Smooth muscle cell (in vitro differentiated cells): Measurements from ENCODE around the gene FRMD3. TPM values are rescaled to one million over a fixed set of nuclear protein-coding genes. Genes with fewer than 3 reads are reported as not detected.

ENCODE experiments used
- DNase-seq: peaks from one replicate; lab custom pipeline; 2025; ENCODE audit not compliant: unreplicated experiment; lab: John Stamatoyannopoulos, UW
- H2AFZ ChIP-seq: fragments of 200-600 bp; sonication (generic); 2 replicates; pipeline ENCODE4 v1.6.0; 2016; ENCODE audit warnings: antibody characterized with exemption, low read depth, mild to moderate bottlenecking
- H3F3A ChIP-seq: fragments of 200-600 bp; sonication (generic); 2 replicates; pipeline ENCODE4 v1.6.0; 2017; ENCODE audit warnings: antibody characterized with exemption, low read depth
- H3K27ac ChIP-seq: fragments of 200-600 bp; sonication (generic); 2 replicates; pipeline ENCODE4 v1.5.1; 2016; ENCODE audit warnings: low read depth, mild to moderate bottlenecking
- H3K27me3 ChIP-seq: fragments of 200-600 bp; sonication (generic); 2 replicates; pipeline ENCODE4 v1.6.1; 2016; ENCODE audit warnings: low read depth, mild to moderate bottlenecking
- H3K36me3 ChIP-seq: fragments of 200-600 bp; sonication (generic); 2 replicates; pipeline ENCODE4 v1.5.1; 2016; ENCODE audit warnings: low read depth
- H3K4me1 ChIP-seq: fragments of 200-600 bp; sonication (generic); 2 replicates; pipeline ENCODE4 v1.5.1; 2016; ENCODE audit warnings: low read depth
- H3K4me2 ChIP-seq: fragments of 200-600 bp; sonication (generic); 2 replicates; pipeline ENCODE4 v1.6.0; 2016; ENCODE audit warnings: mild to moderate bottlenecking
- H3K4me3 ChIP-seq: fragments of 200-600 bp; sonication (generic); 2 replicates; pipeline ENCODE4 v1.5.1; 2016; ENCODE audit warnings: mild to moderate bottlenecking
- H3K79me2 ChIP-seq: fragments of 200-600 bp; sonication (generic); 2 replicates; pipeline ENCODE4 v1.6.0; 2016; ENCODE audit warnings: low read depth, mild to moderate bottlenecking
- H3K9ac ChIP-seq: fragments of 200-600 bp; sonication (generic); 2 replicates; pipeline ENCODE4 v1.6.0; 2016; ENCODE audit warnings: low read depth
- H3K9me3 ChIP-seq: fragments of 200-600 bp; sonication (generic); replicated peaks from 2 replicates; pipeline ENCODE4 v1.5.1; 2016; ENCODE audit warnings: low read depth
- H4K20me1 ChIP-seq: fragments of 200-600 bp; sonication (generic); 2 replicates; pipeline ENCODE4 v1.6.0; 2016; ENCODE audit warnings: low read depth
- WGBS: methylation state at CpG from one replicate; pipeline ENCODE4 v1.1.7; 2016; ENCODE audit warnings: low lambda C conversion rate; 5-methylcytosine and 5-hydroxymethylcytosine counted together
- polyA plus RNA-seq: library from polyadenylated mRNA; unstranded; fragments of >200 nt; fragmentation: Nextera tagmentation; extraction: Ambion mirVana; gene quantifications from 2 replicates; pipeline ENCODE4 v1.2.1, GENCODE V29; 2016
- total RNA-seq: library from RNA; depleted of rRNA; stranded (reverse); fragments of >200 nt; gene quantifications from 2 replicates; pipeline ENCODE4 v1.2.3, GENCODE V29; 2014
- TF ChIP-seq, protein P1 (sequence below): fragments of 200-600 bp; sonication (generic); IDR thresholded peaks from 2 replicates; pipeline ENCODE4 v1.5.1; 2017; ENCODE audit warnings: borderline replicate concordance, mild to moderate bottlenecking, antibody characterized with exemption; ENCODE audit not compliant: insufficient read depth, poor library complexity, severe bottlenecking

FRMD3 gene
- total and polyA plus RNA-seq, 2 experiments from 2014 or later = 0.72 to 2.8 TPM

DNA sequence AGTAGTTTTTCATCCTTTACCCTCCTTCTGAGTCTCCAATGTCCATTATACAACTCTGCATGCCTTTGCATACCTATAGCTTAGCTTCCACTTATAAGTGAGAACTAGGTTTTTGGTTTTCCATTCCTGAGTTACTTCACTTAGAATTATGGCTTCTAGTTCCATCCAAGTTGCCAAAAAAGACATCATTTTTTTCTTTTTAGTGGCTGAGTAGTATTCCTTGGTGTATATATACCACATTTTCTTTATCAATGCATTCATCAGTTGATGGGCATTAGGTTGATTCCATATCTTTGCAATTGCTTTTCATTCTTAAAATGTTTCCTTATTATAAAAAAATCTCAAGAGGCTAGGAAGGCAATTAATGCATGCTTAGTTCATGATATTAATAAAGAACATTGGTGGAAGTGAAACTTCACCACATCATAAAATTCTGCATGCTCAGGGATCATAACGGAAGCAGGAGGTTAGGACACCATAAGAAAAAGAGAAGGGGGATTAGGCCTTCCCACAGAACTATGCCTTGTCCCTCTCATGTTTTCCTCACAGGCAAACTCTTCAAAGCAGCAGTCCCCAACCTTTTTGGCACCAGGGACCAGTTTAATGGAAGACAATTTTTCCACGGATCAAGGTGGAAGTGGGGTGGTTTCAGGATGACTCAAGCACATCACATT, 105.2 kb downstream of the FRMD3 start:
- H2AFZ ChIP-seq = no peak overlapping the region
- H3K4me2 ChIP-seq = no peak overlapping the region
- WGBS = 81% methylated on average over 2 of the region's 2 CpGs
- no peak overlapping the region for H3K4me3 ChIP-seq
- no peaks in the 10 kb centered on the region for H3K36me3 ChIP-seq
- DNase-seq = no peak
- H3K27ac ChIP-seq = no peak overlapping the region
- TF ChIP-seq, protein P1, sequence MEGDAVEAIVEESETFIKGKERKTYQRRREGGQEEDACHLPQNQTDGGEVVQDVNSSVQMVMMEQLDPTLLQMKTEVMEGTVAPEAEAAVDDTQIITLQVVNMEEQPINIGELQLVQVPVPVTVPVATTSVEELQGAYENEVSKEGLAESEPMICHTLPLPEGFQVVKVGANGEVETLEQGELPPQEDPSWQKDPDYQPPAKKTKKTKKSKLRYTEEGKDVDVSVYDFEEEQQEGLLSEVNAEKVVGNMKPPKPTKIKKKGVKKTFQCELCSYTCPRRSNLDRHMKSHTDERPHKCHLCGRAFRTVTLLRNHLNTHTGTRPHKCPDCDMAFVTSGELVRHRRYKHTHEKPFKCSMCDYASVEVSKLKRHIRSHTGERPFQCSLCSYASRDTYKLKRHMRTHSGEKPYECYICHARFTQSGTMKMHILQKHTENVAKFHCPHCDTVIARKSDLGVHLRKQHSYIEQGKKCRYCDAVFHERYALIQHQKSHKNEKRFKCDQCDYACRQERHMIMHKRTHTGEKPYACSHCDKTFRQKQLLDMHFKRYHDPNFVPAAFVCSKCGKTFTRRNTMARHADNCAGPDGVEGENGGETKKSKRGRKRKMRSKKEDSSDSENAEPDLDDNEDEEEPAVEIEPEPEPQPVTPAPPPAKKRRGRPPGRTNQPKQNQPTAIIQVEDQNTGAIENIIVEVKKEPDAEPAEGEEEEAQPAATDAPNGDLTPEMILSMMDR = no peak
- H3K79me2 ChIP-seq = no peaks in the 10 kb centered on the region
- no peaks in the 10 kb centered on the region for H3K4me1 ChIP-seq
- no peak overlapping the region for H3K9ac ChIP-seq
- no peaks in the 10 kb centered on the region for H3K27me3 ChIP-seq
- no peaks in the 10 kb centered on the region for H3K9me3 ChIP-seq
- no peaks in the 10 kb centered on the region for H3F3A ChIP-seq
- no peaks in the 10 kb centered on the region for H4K20me1 ChIP-seq

DNA sequence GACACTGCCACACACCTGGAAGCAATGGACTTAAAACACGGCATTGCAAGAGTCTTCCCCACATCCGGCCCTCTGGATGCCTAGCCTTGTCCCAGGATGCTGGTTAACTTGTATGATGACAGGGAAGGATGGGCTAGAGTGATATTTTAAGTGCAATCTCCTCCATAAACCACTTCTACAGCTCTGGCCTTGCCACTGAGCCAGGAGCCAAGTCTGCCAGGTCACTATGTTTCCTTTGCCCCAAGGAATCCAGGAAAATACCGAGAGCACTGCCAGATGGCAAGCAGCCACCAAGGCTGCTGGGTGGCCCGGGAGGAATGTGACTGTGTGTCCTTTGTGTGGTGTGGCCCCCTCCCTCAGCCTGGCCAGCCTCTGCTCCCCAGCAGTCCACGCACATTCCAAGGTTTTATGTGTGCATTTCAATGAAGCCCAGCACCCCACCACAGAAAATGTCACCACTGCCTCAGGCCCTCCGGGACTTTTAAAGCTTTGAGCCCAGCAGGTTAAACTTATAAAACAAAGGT, 106.0 kb downstream of the FRMD3 start:
- Histone ChIP-seq H4K20me1 (no peaks in the 10 kb centered on the region), H3K9me3 (no peaks in the 10 kb centered on the region), H3K4me2 (no peak overlapping the region), H3K79me2 (no peaks in the 10 kb centered on the region), H3K4me3 (no peak overlapping the region), H3K36me3 (no peaks in the 10 kb centered on the region), H3F3A (no peaks in the 10 kb centered on the region), H3K27ac (no peak overlapping the region), H3K4me1 (no peaks in the 10 kb centered on the region), H2AFZ (no peak overlapping the region), H3K9ac (no peak overlapping the region), H3K27me3 (no peaks in the 10 kb centered on the region)
- TF ChIP-seq, protein P1 = no peak
- DNase-seq = no peak
- WGBS = 59% methylated on average over 6 of the region's 6 CpGs

DNA sequence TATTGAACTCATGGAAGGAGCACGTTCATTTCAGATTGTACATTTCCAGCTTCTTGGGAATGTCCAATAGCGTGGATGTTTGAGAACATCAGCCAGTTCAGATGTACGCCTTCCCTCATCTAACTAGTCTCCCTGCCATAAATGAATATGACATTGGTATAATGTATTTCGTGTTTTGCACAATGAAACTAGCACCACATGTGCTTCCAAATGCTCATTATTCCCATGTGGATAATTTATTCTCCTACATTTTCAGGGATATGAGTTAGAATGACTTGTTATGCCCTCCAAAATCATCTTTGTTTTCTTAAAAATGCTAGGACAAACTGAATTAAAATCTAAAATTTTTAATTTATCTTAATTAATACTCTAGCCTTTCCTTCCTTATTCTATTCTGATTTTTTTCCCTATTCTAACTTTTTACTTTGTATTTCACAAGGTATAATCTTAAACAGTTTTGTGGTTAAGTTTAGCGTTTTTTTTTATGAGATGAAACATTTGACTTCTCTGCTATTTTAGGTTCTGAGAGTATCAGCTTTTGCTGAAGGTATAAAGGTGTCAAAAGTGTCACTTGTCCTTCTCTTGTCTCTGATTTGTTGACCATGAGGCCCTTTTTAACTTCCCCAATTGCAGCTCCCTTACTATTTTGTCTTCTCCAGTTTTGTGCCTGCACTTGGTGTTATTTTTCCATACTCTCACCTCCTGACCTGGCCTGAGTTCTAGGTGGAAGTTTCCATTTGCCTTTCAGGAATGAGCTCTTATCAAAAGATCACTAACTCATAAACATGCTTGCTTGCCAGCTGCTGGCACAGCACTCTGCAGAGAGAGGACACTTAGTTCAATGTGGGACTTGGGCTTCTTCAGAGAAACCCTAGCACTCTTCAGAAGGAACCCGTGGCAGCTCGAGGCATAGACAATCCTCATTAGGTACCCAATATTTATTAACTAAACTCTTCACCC, 106.8 kb downstream of the FRMD3 start:
- TF ChIP-seq, protein P1 = no peak
- H3K4me1 ChIP-seq = no peaks in the 10 kb centered on the region
- no peak for DNase-seq
- no peak overlapping the region for H2AFZ ChIP-seq
- no peaks in the 10 kb centered on the region for H3K9me3 ChIP-seq
- no peaks in the 10 kb centered on the region for H4K20me1 ChIP-seq
- H3K4me2 ChIP-seq = no peak overlapping the region
- H3F3A ChIP-seq = no peaks in the 10 kb centered on the region
- no peak overlapping the region for H3K4me3 ChIP-seq
- no peaks in the 10 kb centered on the region for H3K27me3 ChIP-seq
- H3K27ac ChIP-seq = no peak overlapping the region
- no peaks in the 10 kb centered on the region for H3K79me2 ChIP-seq
- H3K36me3 ChIP-seq = no peaks in the 10 kb centered on the region
- no peak overlapping the region for H3K9ac ChIP-seq
- 87% methylated on average over 7 of the region's 7 CpGs for WGBS
